GM10266 (cell line): ENCODE measurements around the gene HK1.

Experiments used
- DNase-seq: peaks from one replicate; pipeline ENCODE4 v3.0.0; 2012; ENCODE audit errors: extremely low spot score
- TF ChIP-seq, protein P1 (sequence below): IDR thresholded peaks from 2 replicates; pipeline ENCODE4 v1.5.1; 2012; ENCODE audit warnings: mild to moderate bottlenecking, low read depth; ENCODE audit not compliant: control insufficient read depth, insufficient read depth; ENCODE audit errors: missing control alignments

HK1 gene

DNA sequence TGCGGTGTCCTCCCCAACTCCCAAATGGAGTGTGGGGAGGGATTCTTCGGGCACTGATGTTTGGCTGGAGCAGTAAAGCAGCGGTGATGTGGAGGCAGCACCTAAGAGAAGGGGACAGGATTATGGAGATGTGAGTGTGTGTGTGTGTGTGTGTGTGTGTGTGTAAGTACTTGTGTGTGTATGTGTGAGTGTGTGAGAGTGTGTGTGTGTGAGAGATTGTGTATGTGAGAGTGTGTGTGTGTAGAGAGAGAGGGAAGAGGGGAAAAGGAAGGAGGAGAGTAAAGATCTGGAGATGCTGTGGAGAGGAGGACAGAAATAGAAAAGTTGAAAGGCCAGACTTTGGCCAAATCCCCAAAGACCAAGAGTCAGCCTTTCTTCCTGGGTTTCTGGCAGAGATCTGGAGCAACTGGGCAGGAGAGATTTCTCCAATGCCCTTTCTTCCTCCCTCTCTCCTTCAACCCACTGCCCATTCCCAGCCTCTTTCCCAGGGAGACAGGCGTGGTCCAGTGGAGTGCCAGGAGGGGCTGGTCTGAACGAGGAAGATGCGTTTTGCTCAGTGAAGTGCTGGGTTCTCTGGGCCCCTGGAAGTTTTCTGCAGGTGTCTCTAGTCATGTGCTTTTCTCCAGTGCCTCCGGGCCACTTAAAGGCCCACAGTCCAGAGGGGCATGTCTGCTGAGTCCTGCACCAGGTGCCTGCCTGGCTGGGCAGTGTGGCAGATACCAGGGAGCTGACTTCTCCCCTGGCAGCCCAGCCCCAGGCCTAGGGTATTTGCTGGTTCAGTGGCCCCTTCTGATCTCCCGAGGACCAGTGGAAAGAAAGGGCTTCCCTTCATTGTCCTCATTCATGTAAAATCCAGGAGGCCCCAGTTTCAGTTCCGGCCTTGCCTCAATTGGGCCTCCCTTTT is 60.5 kb downstream of the HK1 start:
- TF ChIP-seq, protein P1, sequence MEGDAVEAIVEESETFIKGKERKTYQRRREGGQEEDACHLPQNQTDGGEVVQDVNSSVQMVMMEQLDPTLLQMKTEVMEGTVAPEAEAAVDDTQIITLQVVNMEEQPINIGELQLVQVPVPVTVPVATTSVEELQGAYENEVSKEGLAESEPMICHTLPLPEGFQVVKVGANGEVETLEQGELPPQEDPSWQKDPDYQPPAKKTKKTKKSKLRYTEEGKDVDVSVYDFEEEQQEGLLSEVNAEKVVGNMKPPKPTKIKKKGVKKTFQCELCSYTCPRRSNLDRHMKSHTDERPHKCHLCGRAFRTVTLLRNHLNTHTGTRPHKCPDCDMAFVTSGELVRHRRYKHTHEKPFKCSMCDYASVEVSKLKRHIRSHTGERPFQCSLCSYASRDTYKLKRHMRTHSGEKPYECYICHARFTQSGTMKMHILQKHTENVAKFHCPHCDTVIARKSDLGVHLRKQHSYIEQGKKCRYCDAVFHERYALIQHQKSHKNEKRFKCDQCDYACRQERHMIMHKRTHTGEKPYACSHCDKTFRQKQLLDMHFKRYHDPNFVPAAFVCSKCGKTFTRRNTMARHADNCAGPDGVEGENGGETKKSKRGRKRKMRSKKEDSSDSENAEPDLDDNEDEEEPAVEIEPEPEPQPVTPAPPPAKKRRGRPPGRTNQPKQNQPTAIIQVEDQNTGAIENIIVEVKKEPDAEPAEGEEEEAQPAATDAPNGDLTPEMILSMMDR: no peak
- DNase-seq: no peak

GRCh38 chr10:69340695-69341094 is 62.4 kb downstream of the HK1 start:
- TF ChIP-seq, protein P1: no peak
- DNase-seq: no peak

- TF ChIP-seq, protein P1: no peak
- no peak for DNase-seq
Measured at GRCh38 chr10:69343905-69344304, 65.6 kb downstream of the HK1 start.

- TF ChIP-seq, protein P1: no peak
- no peak for DNase-seq
Measured at GRCh38 chr10:69344591-69345252, 66.4 kb downstream of the HK1 start.

DNA sequence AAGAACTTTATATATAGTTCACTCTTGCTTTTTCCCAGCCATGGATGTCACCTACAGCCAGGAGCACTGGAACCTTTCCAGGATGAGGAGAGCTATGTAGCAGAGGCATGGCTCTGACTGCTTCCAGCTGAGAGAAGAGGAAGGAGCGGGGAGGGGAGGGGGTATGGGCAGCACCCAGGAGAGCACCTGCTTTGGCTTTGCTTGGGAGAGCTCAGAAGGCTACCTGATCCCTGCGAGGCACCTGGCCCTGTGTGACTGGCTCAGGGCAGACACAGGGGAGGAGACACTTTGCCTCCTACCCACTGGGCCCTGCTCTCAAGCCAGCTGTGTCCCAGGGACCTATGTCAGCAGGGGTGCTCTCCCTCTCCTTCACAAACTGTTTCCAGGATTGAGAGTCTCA is 67.1 kb downstream of the HK1 start:
- TF ChIP-seq, protein P1: no peak
- no peak for DNase-seq

DNA sequence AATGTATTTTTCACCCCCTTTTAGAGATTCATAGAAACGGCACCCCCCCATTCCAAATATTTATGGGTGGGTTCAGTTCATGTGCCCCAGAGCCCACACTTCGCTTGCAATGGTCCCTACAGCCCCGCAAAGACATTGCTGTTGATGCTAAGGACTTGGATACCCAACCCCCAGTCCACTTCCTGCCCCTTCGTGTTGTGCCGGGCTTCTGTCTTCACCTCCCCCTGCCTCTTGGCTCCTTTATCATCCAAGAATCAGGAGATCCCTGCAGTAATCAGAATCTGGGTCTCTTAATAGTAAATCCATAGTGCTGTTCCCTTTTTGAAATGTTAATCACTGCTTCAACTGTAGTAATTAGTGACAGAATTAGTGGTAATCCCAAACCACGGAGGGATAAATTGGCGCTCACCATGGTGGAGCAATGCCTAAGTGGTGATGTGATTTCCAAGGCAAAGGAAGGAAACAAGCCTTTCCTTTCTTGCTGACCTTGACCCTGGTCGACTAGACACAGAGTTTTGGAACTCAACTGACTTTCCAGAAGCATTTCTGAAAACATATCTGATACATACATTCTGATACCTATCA is 67.7 kb downstream of the HK1 start:
- DNase-seq: no peak
- TF ChIP-seq, protein P1: no peak
